HepG2 (cell line): ENCODE data around the gene P4HTM. TPM values are rescaled to one million over a fixed set of nuclear protein-coding genes. Genes with fewer than 3 reads are reported as not detected.
A peak's percentile ranks its signal among the peaks of the same experiment; 100 is the strongest.

Experiments
- CREB1 ChIP-seq, 2 experiments: fragments of 450-650 bp in 1 of 2; IDR thresholded peaks; 2 replicates each; pipeline ENCODE4 v1.6.1; 2016 to 2017; ENCODE audit warnings: control low read depth in 1 of 2, mild to moderate bottlenecking in 1 of 2, missing compliant biosample characterization in 1 of 2, missing genetic modification characterization in 1 of 2
- FOXA3 ChIP-seq: IDR thresholded peaks from 2 replicates; pipeline ENCODE4 v1.6.1; 2016; ENCODE audit warnings: missing genetic modification reagents, missing compliant biosample characterization
- HDAC6 ChIP-seq: fragments of 200-600 bp; sonication (generic); IDR thresholded peaks from 2 replicates; pipeline ENCODE4 v1.7.0; 2017; ENCODE audit warnings: mild to moderate bottlenecking, antibody characterized with exemption, low read length, low read depth
- HMGA1 ChIP-seq: sonication (generic); formaldehyde crosslinking; conservative IDR thresholded peaks from 2 replicates; pipeline ENCODE4 v1.4.0; 2020; ENCODE audit warnings: missing genetic modification reagents
- KAT7 ChIP-seq: IDR thresholded peaks from 2 replicates; pipeline ENCODE4 v1.6.1; 2018; ENCODE audit warnings: borderline replicate concordance, missing compliant biosample characterization
- MEF2D ChIP-seq: sonication (generic); formaldehyde crosslinking; IDR thresholded peaks from 2 replicates; pipeline ENCODE4 v1.5.1; 2020; ENCODE audit warnings: mild to moderate bottlenecking, missing genetic modification reagents
- MIXL1 ChIP-seq: IDR thresholded peaks from 2 replicates; pipeline ENCODE4 v1.6.1; 2016
- PAWR ChIP-seq: sonication (generic); formaldehyde crosslinking; IDR thresholded peaks from 2 replicates; pipeline ENCODE4 v1.4.0; 2020; ENCODE audit warnings: missing genetic modification reagents, mild to moderate bottlenecking, borderline replicate concordance
- PHB2 ChIP-seq: fragments of 450-650 bp; IDR thresholded peaks from 2 replicates; pipeline ENCODE4 v1.6.1; 2018; ENCODE audit not compliant: partially characterized antibody
- XRCC5 ChIP-seq: fragments of 200-400 bp; formaldehyde crosslinking; optimal IDR thresholded peaks from 2 replicates; pipeline ENCODE3; 2017; ENCODE audit warnings: mild to moderate bottlenecking, low read length
- ZNF24 ChIP-seq: fragments of 450-650 bp; IDR thresholded peaks from 2 replicates; pipeline ENCODE4 v1.6.1; 2017; ENCODE audit warnings: antibody characterized with exemption, mild to moderate bottlenecking
- ZNF446 ChIP-seq: sonication (generic); formaldehyde crosslinking; IDR thresholded peaks from 2 replicates; pipeline ENCODE4 v1.5.0; 2020; ENCODE audit warnings: mild to moderate bottlenecking, missing genetic modification reagents
- polyA plus RNA-seq, 8 experiments: library from polyadenylated mRNA; depleted of rRNA in 3 of 8; stranded (reverse) in 7 of 8; unstranded in 1 of 8; fragments of >200 nt; fragmentation: Illumina TruSeq in 4 of 8; extraction: Trizol in 4 of 8; gene quantifications; 2 replicates each; pipeline versions ENCODE4 v1.2.1 to v1.2.3, GENCODE V29; 2011 to 2016; ENCODE audit warnings: low read depth in 4 of 8, missing spikeins in 1 of 8, mixed read lengths in 1 of 8; ENCODE audit not compliant: insufficient read depth in 1 of 8
- total RNA-seq, 5 experiments: library from RNA; depleted of rRNA; stranded (reverse); fragments of >200 nt; fragmentation: Illumina TruSeq; extraction: Trizol; gene quantifications; 2 replicates each; pipeline ENCODE4 v1.2.3, GENCODE V29; 2016; ENCODE audit warnings: low read depth in 1 of 5
- TF ChIP-seq, protein P1 (sequence below): sonication (generic); formaldehyde crosslinking; IDR thresholded peaks from 2 replicates; pipeline ENCODE4 v1.5.1; 2020; ENCODE audit warnings: mild to moderate bottlenecking, moderate library complexity, missing genetic modification reagents
- TF ChIP-seq, protein P2 (sequence below): sonication (generic); formaldehyde crosslinking; IDR thresholded peaks from 2 replicates; pipeline ENCODE4 v1.4.0; 2020; ENCODE audit warnings: low read depth, mild to moderate bottlenecking, missing genetic modification reagents
- TF ChIP-seq, protein P3 (sequence below): sonication (generic); formaldehyde crosslinking; IDR thresholded peaks from 2 replicates; pipeline ENCODE4 v1.4.0; 2020; ENCODE audit warnings: mild to moderate bottlenecking, missing genetic modification reagents

Gene P4HTM
- total and polyA plus RNA-seq, 2 of the 13 experiments (the other 11 are each of a cell fraction or from before 2014, with no cell fraction given): 0.01 TPM; not detected in 1

DNA sequence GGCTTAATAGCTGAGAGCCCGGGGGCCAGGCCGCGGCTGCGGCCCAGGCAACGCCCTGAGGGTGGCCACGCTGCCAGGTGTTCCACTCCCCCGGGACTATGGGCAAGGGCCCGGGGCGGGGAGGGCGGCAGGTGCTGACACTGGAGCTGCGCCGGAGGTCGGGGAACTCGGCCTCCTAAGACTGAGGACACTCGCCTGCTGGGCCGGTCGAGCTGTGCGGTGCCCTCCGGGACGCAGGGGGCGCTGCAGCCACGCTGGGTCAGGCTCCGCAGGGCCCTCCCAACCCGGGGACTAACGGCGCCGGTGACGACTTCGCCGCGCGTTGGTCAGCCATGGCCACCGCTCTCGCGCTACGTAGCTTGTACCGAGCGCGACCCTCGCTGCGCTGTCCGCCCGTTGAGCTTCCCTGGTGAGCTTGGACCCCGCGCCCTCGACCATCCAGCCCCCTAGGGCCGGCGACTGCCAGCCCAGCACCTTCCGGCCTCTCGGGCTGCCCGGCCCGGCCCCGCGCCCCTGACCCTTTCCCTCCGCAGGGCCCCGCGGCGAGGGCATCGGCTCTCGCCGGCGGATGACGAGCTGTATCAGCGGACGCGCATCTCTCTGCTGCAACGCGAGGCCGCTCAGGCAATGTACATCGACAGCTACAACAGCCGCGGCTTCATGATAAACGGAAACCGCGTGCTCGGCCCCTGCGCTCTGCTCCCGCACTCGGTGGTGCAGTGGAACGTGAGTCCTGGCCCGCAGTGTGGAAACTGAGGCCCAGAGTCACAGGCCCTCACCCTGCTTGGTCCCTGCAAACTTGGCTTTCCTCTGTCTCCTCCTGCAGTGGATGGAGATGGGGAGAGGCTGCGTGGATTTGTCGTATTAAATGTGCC is 32.0 kb downstream of the P4HTM start, which contains the start of gene NDUFAF3 (continued):
- TF ChIP-seq ZNF24: 0 out of 2 replicates have a peak, but pooled peaks have one; percentile 10
- TF ChIP-seq MIXL1: no peak; the same call in 1 of the 2 replicates
- TF ChIP-seq, protein P1, sequence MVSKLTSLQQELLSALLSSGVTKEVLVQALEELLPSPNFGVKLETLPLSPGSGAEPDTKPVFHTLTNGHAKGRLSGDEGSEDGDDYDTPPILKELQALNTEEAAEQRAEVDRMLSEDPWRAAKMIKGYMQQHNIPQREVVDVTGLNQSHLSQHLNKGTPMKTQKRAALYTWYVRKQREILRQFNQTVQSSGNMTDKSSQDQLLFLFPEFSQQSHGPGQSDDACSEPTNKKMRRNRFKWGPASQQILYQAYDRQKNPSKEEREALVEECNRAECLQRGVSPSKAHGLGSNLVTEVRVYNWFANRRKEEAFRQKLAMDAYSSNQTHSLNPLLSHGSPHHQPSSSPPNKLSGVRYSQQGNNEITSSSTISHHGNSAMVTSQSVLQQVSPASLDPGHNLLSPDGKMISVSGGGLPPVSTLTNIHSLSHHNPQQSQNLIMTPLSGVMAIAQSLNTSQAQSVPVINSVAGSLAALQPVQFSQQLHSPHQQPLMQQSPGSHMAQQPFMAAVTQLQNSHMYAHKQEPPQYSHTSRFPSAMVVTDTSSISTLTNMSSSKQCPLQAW: peak; percentile 77
- no peak for TF ChIP-seq PAWR (CRISPR knock-in tag)
- TF ChIP-seq, protein P2, sequence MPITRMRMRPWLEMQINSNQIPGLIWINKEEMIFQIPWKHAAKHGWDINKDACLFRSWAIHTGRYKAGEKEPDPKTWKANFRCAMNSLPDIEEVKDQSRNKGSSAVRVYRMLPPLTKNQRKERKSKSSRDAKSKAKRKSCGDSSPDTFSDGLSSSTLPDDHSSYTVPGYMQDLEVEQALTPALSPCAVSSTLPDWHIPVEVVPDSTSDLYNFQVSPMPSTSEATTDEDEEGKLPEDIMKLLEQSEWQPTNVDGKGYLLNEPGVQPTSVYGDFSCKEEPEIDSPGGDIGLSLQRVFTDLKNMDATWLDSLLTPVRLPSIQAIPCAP (CRISPR knock-in tag): no peak
- TF ChIP-seq MEF2D (CRISPR knock-in tag): no peak
- no peak for TF ChIP-seq HMGA1 (CRISPR knock-in tag)
- no peak for TF ChIP-seq HDAC6
- peak; percentile 11; the same call in 1 of the 2 replicates for TF ChIP-seq FOXA3
- TF ChIP-seq ZNF446 (CRISPR knock-in tag): no peak; the same call in 1 of the 2 replicates
- TF ChIP-seq KAT7 (CRISPR knock-in tag): peak; percentile 73; the same call in 1 of the 2 replicates
- TF ChIP-seq, protein P3, sequence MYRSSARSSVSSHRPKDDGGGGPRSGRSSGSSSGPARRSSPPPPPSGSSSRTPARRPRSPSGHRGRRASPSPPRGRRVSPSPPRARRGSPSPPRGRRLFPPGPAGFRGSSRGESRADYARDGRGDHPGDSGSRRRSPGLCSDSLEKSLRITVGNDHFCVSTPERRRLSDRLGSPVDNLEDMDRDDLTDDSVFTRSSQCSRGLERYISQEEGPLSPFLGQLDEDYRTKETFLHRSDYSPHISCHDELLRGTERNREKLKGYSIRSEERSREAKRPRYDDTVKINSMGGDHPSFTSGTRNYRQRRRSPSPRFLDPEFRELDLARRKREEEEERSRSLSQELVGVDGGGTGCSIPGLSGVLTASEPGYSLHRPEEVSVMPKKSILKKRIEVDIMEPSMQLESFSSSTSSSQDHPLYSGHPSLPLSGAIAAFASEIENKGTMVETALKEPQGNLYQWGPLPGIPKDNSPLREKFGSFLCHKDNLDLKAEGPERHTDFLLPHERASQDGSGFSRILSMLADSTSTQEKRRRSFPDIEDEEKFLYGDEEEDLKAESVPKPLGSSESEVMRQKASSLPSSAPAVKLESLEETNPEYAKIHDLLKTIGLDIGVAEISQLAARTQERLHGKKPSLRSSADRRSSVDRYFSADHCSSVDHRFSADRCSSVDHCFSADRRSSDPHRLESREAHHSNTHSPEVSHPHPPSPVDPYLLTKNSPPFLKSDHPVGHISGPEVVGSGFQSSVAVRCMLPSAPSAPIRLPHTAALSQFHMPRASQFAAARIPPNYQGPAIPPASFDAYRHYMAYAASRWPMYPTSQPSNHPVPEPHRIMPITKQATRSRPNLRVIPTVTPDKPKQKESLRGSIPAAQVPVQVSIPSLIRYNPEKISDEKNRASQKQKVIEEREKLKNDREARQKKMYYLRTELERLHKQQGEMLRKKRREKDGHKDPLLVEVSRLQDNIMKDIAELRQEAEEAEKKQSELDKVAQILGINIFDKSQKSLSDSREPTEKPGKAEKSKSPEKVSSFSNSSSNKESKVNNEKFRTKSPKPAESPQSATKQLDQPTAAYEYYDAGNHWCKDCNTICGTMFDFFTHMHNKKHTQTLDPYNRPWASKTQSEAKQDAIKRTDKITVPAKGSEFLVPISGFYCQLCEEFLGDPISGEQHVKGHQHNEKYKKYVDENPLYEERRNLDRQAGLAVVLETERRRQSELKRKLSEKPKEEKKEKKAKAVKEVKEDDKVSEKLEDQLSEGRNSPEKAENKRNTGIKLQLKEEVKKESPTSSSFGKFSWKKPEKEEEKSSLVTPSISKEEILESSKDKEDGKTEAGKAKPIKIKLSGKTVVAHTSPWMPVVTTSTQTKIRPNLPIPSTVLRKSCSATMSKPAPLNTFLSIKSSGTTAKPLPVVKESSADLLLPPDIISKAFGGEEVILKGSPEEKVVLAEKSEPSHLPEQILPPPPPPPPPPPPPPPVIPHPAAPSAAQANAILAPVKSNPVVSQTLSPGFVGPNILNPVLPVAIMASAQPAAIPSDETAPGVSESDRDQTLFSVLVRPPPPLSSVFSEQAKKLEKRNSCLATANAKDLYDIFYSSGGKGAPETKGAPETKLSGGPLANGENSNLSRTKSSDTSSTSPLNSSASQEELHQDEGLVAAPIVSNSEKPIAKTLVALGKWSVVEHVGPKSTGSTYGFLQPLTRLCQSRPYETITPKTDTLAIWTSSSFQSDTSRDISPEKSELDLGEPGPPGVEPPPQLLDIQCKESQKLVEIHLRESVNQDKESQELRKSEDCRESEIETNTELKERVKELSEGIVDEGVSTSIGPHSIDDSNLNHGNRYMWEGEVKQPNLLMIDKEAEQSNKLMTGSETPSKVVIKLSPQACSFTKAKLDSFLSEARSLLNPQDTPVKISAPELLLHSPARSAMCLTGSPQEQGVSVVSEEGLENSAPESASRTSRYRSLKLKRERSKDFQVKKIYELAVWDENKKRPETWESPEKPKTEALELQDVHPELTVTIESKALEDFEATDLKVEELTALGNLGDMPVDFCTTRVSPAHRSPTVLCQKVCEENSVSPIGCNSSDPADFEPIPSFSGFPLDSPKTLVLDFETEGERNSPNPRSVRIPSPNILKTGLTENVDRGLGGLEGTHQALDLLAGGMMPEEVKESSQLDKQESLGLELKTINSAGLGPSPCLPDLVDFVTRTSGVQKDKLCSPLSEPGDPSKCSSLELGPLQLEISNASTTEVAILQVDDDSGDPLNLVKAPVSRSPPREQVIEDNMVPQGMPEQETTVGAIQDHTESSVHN: no peak
- no peak for TF ChIP-seq PHB2
- TF ChIP-seq XRCC5: peak; percentile 95
- peak; percentile 55 for TF ChIP-seq CREB1 (IDR thresholded peaks at IDR 0.05)
- TF ChIP-seq CREB1 (CRISPR knock-in tag; IDR thresholded peaks at IDR 0.05): no peak
